ENCODE data around the gene C1orf21.

The C1orf21 gene

GRCh38 chr1:184637664-184638240, 250.9 kb downstream of the C1orf21 start:
- no peak for DNase-seq

- DNase-seq = no peak
These were observed 252.4 kb downstream of the C1orf21 start for GRCh38 chr1:184639205-184639604.

- no peak for DNase-seq
These were observed 253.7 kb downstream of the C1orf21 start for GRCh38 chr1:184640505-184640904.

- DNase-seq = no peak
These were observed 255.1 kb downstream of the C1orf21 start for GRCh38 chr1:184641894-184642293.

GRCh38 chr1:184643661-184644060, 256.8 kb downstream of the C1orf21 start:
- DNase-seq = no peak

- no peak for DNase-seq
These were observed 257.9 kb downstream of the C1orf21 start for GRCh38 chr1:184644771-184645170.

- no peak for DNase-seq
These were observed 259.4 kb downstream of the C1orf21 start for GRCh38 chr1:184646178-184646701.

- DNase-seq = no peak
These were observed 260.0 kb downstream of the C1orf21 start for GRCh38 chr1:184646824-184647223.

GRCh38 chr1:184647471-184647870, 260.6 kb downstream of the C1orf21 start:
- DNase-seq = no peak

- DNase-seq = no peak
These were observed 261.5 kb downstream of the C1orf21 start for GRCh38 chr1:184648160-184648855.

GRCh38 chr1:184648856-184649201, 262.0 kb downstream of the C1orf21 start:
- no peak for DNase-seq

GRCh38 chr1:184649451-184649888, 262.6 kb downstream of the C1orf21 start:
- DNase-seq = peak; percentile 50

- no peak for DNase-seq
These were observed 263.5 kb downstream of the C1orf21 start for GRCh38 chr1:184650177-184650866.

- no peak for DNase-seq
These were observed 268.4 kb downstream of the C1orf21 start for GRCh38 chr1:184655185-184655584.

GRCh38 chr1:184656221-184656620, 269.4 kb downstream of the C1orf21 start:
- DNase-seq = no peak

- no peak for DNase-seq
These were observed 271.2 kb downstream of the C1orf21 start for GRCh38 chr1:184658055-184658454.

- no peak for DNase-seq
These were observed 273.8 kb downstream of the C1orf21 start for GRCh38 chr1:184660462-184661191.

- DNase-seq = no peak
These were observed 275.0 kb downstream of the C1orf21 start for GRCh38 chr1:184661801-184662200.

- peak; percentile 63 for DNase-seq
These were observed 277.3 kb downstream of the C1orf21 start for GRCh38 chr1:184664042-184664660.

GRCh38 chr1:184664661-184665060, 277.8 kb downstream of the C1orf21 start:
- no peak for DNase-seq

- no peak for DNase-seq
These were observed 278.5 kb downstream of the C1orf21 start for GRCh38 chr1:184665360-184665759.

GRCh38 chr1:184669391-184669790, 282.6 kb downstream of the C1orf21 start:
- no peak for DNase-seq

All from fibroblast of skin of right biceps (primary cell).